Putamen (tissue), 1 donor: ENCODE data around the gene KDM6B.
"Not testable (repeated sequence)": the region's sequence is repeated elsewhere in the genome, so short reads cannot be mapped to it uniquely, and the experiment has no call there.

Experiments
- DNase-seq: peaks from one replicate; pipeline ENCODE4 v3.0.0-alpha.2; 2016; ENCODE audit warnings: low spot score

Gene KDM6B

DNA sequence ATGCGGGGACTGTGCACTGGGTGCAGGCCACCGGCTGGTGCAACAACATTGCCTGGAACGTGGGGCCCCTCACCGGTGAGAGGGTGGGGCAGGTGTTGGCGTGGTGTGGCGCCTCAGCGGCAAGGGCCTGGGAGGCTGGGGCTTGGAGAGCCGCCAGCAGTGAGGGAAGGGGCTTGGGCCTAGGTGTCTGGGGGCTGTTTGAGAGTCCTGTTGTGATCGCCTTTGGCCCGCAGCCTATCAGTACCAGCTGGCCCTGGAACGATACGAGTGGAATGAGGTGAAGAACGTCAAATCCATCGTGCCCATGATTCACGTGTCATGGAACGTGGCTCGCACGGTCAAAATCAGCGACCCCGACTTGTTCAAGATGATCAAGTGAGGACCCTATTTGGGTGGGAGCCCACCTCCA, 18.2 kb downstream of the KDM6B start:
- DNase-seq, result no peak

DNA sequence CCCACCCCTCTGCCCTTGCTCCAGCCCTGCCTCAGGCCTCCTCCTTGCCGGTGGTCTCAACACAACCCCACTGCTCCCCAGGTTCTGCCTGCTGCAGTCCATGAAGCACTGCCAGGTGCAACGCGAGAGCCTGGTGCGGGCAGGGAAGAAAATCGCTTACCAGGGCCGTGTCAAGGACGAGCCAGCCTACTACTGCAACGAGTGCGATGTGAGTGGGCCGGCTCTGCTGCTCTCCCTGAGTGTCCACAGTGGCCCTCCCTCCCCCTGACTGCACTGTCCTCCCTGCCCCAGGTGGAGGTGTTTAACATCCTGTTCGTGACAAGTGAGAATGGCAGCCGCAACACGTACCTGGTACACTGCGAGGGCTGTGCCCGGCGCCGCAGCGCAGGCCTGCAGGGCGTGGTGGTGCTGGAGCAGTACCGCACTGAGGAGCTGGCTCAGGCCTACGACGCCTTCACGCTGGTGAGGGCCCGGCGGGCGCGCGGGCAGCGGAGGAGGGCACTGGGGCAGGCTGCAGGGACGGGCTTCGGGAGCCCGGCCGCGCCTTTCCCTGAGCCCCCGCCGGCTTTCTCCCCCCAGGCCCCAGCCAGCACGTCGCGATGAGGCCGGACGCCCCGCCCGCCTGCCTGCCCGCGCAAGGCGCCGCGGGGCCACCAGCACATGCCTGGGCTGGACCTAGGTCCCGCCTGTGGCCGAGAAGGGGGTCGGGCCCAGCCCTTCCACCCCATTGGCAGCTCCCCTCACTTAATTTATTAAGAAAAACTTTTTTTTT, 19.1 kb downstream of the KDM6B start:
- no peak for DNase-seq

DNA sequence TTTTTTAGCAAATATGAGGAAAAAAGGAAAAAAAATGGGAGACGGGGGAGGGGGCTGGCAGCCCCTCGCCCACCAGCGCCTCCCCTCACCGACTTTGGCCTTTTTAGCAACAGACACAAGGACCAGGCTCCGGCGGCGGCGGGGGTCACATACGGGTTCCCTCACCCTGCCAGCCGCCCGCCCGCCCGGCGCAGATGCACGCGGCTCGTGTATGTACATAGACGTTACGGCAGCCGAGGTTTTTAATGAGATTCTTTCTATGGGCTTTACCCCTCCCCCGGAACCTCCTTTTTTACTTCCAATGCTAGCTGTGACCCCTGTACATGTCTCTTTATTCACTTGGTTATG, 19.6 kb downstream of the KDM6B start:
- DNase-seq, result no peak

DNA sequence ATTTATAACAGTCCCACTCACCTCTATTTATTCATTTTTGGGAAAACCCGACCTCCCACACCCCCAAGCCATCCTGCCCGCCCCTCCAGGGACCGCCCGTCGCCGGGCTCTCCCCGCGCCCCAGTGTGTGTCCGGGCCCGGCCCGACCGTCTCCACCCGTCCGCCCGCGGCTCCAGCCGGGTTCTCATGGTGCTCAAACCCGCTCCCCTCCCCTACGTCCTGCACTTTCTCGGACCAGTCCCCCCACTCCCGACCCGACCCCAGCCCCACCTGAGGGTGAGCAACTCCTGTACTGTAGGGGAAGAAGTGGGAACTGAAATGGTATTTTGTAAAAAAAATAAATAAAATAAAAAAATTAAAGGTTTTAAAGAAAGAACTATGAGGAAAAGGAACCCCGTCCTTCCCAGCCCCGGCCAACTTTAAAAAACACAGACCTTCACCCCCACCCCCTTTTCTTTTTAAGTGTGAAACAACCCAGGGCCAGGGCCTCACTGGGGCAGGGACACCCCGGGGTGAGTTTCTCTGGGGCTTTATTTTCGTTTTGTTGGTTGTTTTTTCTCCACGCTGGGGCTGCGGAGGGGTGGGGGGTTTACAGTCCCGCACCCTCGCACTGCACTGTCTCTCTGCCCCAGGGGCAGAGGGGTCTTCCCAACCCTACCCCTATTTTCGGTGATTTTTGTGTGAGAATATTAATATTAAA, 20.2 kb downstream of the KDM6B start:
- no peak for DNase-seq

DNA sequence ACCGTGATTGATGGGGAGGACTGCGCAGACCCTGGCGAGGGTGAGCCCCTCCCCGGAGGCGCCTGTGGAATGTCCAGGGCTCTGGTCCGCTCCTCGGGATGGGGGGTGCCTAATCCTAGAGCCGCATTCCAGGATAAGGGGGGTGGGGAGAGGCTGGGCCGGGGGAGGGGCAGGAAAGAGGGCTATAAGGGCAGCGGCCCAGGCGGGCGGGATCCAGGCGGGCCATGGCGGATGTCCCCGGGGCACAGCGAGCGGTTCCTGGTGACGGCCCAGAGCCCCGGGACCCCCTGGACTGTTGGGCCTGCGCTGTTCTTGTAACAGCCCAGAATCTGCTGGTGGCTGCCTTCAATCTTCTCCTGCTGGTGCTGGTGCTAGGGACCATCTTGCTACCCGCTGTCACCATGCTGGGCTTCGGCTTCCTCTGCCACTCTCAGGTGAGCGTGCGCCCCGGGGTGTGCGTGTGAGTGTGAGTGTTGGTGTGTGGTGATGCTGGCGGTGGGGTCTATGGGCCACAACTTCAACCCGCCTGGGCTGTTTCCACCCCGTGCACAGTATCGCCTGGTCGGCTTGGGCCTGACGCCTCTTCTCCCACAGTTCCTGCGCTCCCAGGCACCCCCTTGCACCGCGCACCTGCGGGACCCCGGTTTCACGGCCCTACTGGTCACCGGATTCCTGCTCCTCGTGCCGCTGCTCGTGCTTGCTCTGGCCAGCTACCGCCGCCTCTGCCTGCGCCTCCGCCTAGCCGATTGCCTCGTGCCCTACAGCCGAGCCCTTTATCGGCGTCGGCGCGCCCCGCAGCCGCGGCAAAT, 21.0 kb downstream of the KDM6B start, which contains the start of gene TMEM88:
TMEM88 (plus strand) TSS at position 216 of the 809 bp plus-strand sequence; CDS start at position 225, 9 bp downstream.
- no peak for DNase-seq

DNA sequence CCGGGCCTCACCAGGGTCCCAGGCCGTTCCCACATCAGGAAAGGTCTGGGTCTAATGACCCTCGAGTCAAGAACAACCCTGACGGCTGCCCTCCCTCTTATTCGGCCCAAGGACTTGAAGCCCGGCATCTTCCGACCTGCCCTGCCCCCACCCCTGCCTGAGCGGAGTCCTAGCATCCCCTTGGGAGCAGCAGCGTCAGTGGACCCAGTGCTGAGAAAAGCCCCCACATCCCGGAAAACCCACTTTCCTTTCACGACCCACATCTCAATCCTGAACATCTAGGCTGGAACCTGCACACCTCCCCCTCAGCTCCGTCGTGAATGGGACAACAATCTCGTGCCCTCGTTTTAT, 21.6 kb downstream of the KDM6B start:
- DNase-seq, result no peak

GRCh38 chr17:7856011-7856810, 22.2 kb downstream of the KDM6B start:
- no peak for DNase-seq

DNA sequence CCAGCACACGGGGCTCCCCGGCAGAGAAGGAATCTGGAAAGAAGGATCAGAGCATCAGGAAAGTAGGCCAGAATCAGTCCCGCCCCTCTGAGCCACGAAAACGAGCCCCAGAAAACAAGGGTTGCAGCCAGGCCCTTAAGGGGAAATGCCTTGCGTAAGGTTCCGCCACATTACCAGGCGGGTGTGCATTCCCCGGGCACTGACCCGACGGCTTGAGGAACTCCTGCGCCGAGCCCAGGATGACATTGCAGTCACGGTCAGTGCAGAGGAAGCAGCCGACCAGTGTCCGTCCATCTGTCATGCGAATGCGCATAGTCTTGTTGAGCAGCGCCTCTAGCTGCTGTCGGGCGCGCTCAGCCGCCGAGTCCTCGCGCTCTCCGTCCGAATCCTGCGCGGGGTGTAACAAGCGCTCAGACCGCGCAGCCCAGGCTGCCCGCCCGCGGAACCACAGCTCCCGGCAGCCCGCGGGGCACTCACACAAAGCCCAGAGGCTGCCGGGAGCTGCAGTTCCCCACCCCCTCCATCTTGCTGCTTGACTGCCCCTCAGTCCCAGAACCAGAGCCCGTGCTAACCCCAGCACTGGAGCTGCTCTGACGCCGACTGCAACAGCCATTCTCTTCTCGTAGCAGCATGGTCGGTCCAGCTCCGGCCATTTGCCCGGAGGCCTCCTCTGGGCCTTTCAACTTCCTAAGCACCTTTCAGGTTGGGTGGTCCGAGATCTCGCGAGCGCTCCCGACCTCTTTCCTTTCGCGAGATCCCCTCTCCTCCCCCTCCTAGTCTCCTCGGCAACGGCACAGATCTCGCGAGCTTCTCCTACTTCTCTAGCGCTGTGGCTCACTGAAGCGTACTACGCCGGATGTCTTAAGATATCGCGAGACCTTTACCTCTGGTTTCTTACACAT, 23.0 kb downstream of the KDM6B start, which contains the start of gene NAA38:
NAA38 (minus strand) TSS at position 749 of the 902 bp plus-strand sequence; CDS start at position 653, 96 bp downstream.
- DNase-seq, result peak; percentile 99

- peak; percentile 94 for DNase-seq
Observed at GRCh38 chr17:7857713-7858521, 23.9 kb downstream of the KDM6B start, which contains the start of gene CYB5D1. Gene CYB5D1, plus strand, starts transcription at chr17:7858003. Its CDS starts 132 bp downstream, at chr17:7858135.

- DNase-seq, result no peak
Observed at GRCh38 chr17:7858522-7858810, 24.4 kb downstream of the KDM6B start.

DNA sequence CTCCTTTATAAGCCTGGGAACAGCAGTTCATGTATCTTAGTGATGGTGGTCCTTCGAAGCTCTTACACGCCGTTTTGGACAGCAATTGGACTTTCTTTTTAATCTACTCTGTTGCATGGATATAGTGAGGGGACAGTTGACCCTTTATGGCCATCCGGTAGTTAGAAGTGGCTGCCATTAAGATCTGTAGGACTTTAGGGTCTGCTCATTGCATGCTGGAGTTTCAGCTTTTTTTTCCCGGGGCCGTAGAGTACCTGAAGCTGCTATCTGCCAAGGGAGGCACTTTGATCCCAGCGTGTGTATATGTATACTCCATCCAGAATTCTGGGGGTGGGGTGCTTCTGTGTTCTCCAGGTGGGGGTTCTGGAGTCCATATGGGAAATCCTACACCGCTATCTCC, 25.0 kb downstream of the KDM6B start:
- no peak for DNase-seq

DNA sequence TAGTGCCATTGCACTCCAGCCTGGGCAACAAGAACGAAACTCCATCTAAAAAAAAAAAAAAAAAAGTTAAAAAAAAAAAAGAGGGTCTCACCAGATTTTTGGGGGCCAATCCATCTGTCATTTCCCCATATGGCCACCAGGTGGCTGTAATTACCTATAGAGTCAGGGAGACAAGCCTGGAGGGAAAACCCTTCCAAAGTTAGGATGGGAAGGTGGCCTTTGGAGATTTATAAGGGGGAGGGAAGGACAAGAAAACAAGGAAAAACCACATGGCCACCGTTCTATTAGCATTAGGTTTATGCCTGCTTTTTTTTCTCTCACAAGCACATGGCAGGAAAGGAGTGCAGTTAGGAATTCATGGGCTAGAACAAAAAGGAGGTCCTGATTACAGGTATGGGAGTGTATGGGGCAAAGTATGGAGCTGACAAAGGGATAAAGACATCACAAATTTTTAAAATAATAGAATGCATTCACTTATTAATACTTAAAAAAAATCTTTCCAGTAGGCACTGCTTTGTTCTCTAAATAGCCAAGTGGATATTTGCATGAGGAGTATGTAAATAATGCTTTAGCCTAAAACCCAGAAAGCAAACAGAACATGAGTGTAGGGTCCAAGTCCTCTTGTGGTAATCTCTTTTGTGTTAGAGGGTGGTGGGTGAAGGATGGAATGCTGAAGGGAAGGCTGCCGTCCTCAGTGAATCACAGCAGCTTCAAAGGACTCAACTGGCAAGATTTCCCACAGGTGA, 28.8 kb downstream of the KDM6B start:
- no peak for DNase-seq

GRCh38 chr17:7864384-7864783, 30.4 kb downstream of the KDM6B start:
- not testable (repeated sequence) for DNase-seq

DNA sequence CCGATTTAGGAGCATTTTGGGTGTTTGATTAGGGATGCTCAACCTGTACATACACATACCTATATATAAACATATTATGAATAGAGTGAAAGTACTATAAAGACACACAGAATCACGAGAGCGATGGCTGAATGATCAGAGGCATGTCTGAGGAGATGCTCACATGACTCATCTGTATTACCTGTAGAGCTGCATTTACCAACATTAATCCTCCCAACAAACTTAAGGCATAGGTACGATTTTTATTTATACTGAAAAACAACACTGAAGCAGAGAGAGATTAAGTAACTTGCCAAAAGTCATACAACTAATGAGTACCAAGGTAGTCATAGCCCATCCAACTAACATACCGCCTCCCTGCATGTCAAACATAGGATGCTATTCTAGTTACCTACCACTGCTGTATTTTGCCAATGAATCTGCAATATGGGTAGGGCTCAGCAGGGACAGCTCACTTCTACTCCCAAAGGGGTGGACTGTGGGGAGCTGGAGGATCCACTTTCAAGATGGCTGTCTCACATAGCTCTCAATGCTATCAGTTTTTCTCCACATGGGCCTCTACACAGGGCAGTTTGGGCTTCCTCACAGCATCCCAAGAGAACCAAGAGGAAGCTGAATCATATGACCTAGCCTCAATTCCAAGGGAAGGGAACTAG, 31.1 kb downstream of the KDM6B start:
- no peak for DNase-seq

- DNase-seq, result no peak
Observed at GRCh38 chr17:7867881-7868329, 33.9 kb downstream of the KDM6B start.

DNA sequence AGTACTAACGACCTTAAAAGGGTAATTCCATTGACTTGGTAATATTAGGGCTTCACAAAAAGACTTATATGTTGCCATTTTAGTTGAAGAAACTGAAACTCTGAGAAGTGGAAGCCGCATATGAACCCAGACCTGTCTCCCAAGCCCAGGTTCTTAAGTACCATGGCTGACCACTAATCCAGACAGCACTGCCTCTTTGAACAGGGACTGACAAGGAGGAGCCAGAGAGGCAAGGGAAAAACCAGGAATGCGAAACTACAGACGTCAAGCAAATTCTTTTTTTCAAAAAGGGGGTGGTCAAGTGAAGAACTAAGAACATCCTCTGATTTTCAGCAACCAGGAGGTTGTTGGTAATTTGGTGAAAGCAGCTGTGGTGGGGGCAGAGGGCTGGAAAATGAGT, 39.0 kb downstream of the KDM6B start:
- no peak for DNase-seq

DNA sequence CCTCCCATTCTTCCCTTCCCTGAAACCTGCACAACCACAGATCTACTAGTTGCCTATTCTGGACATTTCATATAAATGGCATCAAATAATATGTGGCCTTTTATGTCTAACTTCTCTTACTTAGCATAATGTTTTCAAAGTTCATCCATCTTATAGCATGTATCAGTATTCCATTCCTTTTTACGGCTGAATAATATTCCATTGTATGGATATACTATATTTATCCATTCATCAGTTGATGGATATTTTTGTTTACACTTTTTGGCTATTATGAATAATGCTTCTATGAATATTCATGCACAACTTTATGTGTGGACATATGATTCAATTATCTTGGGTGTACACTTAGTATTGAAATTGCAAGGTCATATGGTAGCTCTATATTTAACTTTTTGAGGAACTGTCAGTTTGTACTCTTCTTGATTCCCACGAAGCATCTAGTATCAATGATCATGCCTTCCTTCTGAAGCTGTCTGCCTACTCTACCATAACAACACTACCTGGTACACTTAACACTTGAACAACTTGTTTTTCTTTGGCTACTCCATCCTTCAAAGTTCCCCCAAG, 41.9 kb downstream of the KDM6B start:
- no peak for DNase-seq

DNA sequence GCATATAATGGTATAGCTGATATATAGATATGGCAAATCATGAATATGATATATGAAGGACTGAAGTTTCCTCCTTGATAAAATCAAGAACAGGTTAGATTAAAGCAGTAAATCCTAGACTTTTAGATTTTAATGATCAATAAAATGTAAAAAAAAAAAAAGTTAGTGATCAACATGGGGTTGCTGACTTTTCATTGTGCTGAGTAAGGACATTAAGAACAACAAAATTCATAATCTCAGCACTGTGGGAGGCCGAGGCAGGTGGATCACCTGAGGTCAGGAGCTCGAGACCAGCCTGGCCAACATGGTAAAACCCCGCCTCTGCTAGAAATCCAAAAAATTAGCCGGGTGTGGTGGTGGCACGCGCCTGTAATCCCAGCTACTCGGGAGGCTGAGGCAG, 44.2 kb downstream of the KDM6B start:
- DNase-seq, result no peak
